Mucosa of descending colon (tissue), 3 donors: ENCODE measurements around the gene GREM1. TPM values are rescaled to one million over a fixed set of nuclear protein-coding genes. Genes with fewer than 3 reads are reported as not detected.

Experiments
- ATAC-seq: fragments of 200-7000 bp; cut with Tn5 transposase; one replicate; pipeline ENCODE4 v1.9.1; 2020; ENCODE audit warnings: mild to moderate bottlenecking, moderate library complexity
- DNase-seq, 3 donors: peaks; one replicate each; pipeline ENCODE4 v3.0.0-alpha.2; 2020
- H3K36me3 ChIP-seq: fragments of 200-600 bp; one replicate; pipeline ENCODE4 v1.8.0; 2021; ENCODE audit warnings: low read depth, mild to moderate bottlenecking
- H3K4me1 ChIP-seq: fragments of 200-600 bp; one replicate; pipeline ENCODE4 v1.8.0; 2021; ENCODE audit warnings: low read depth, mild to moderate bottlenecking
- H3K4me3 ChIP-seq: fragments of 200-600 bp; one replicate; pipeline ENCODE4 v1.8.0; 2021; ENCODE audit warnings: mild to moderate bottlenecking
- H3K9me3 ChIP-seq: fragments of 200-600 bp; one replicate; pipeline ENCODE4 v1.8.0; 2021; ENCODE audit warnings: mild to moderate bottlenecking
- CTCF ChIP-seq: fragments of 200-600 bp; IDR thresholded peaks from one replicate; pipeline ENCODE4 v1.8.0; 2022; ENCODE audit warnings: antibody characterized with exemption, mild to moderate bottlenecking
- intact Hi-C, 2 donors: fragments of 100-400 bp; cut with DNase I in 1 of 2; cut with micrococcal nuclease in 1 of 2; formaldehyde crosslinking; loops; one replicate each; pipeline versions ENCODE4 v1.11.0 to v1.11.1; 2022; cut with DNase I, micrococcal nuclease
- total RNA-seq, 3 donors: library from RNA; stranded (reverse); fragmentation: NEBNext Ultra II Directional in 2 of 3; extraction: Animal tissue kit (Norgen Biotek cat#: 25700) in 2 of 3; gene quantifications; one replicate each; pipeline versions ENCODE4 v1.2.1 to v1.2.4, GENCODE V29; 2021 to 2023
- donor health status: DM: no; HTN: no; CAD: no; lungs with moderate emphysema.
- donor health status: DM: no; HTN: no; CAD: no.
- donor health status: DM: no; HTN: yes; CAD: no.

The GREM1 gene
- total RNA-seq, 3 donors from 2014 or later: 9.1 to 77.8 (median 44.8) TPM

GRCh38 chr15:32778391-32779176 is 60.8 kb downstream of the GREM1 start:
- no peak for ATAC-seq
- H3K4me3 ChIP-seq: no peak overlapping the region
- intact Hi-C loops: no loop called here
- DNase-seq: no peak
- TF ChIP-seq CTCF: no peak
- H3K4me1 ChIP-seq: no peaks in the 10 kb centered on the region
- H3K9me3 ChIP-seq: peaks cover 11% of the 10 kb centered on the region
- no peaks in the 10 kb centered on the region for H3K36me3 ChIP-seq

- H3K4me1 ChIP-seq: no peaks in the 10 kb centered on the region
- H3K9me3 ChIP-seq: peaks cover 11% of the 10 kb centered on the region
- no peak overlapping the region for H3K4me3 ChIP-seq
- no peak for ATAC-seq
- TF ChIP-seq CTCF: no peak
- DNase-seq: no peak
- intact Hi-C loops: no loop called here
- no peaks in the 10 kb centered on the region for H3K36me3 ChIP-seq
These were observed 64.0 kb downstream of the GREM1 start for GRCh38 chr15:32781781-32782180.

- ATAC-seq (no peak), DNase-seq (no peak)
- H3K4me3 ChIP-seq: no peak overlapping the region
- no peak for TF ChIP-seq CTCF
- H3K4me1 ChIP-seq: no peaks in the 10 kb centered on the region
- no peaks in the 10 kb centered on the region for H3K36me3 ChIP-seq
- no peaks in the 10 kb centered on the region for H3K9me3 ChIP-seq
- intact Hi-C loops: no loop called here
These were observed 66.8 kb downstream of the GREM1 start for GRCh38 chr15:32784581-32784980.

- intact Hi-C loops: no loop called here
- TF ChIP-seq CTCF: no peak
- ATAC-seq (no peak), DNase-seq (no peak)
- no peak overlapping the region for H3K4me3 ChIP-seq
- no peaks in the 10 kb centered on the region for H3K9me3 ChIP-seq
- H3K36me3 ChIP-seq: no peaks in the 10 kb centered on the region
- no peaks in the 10 kb centered on the region for H3K4me1 ChIP-seq
These were observed 69.1 kb downstream of the GREM1 start for GRCh38 chr15:32786906-32787305.

GRCh38 chr15:32787949-32788348 is 70.1 kb downstream of the GREM1 start:
- no peak for TF ChIP-seq CTCF
- DNase-seq (no peak), ATAC-seq (no peak)
- no peaks in the 10 kb centered on the region for H3K9me3 ChIP-seq
- intact Hi-C loops: no loop called here
- no peak overlapping the region for H3K4me3 ChIP-seq
- H3K36me3 ChIP-seq: no peaks in the 10 kb centered on the region
- no peaks in the 10 kb centered on the region for H3K4me1 ChIP-seq
